Femur (tissue), 1 donor: ENCODE data around the gene ARL2BP.
A peak's percentile ranks its signal among the peaks of the same experiment; 100 is the strongest.
"Not testable (repeated sequence)": the region's sequence is repeated elsewhere in the genome, so short reads cannot be mapped to it uniquely, and the experiment has no call there.

Experiments used
- DNase-seq: peaks from one replicate; pipeline ENCODE4 v3.0.0-alpha.2; 2017

Gene ARL2BP

DNA sequence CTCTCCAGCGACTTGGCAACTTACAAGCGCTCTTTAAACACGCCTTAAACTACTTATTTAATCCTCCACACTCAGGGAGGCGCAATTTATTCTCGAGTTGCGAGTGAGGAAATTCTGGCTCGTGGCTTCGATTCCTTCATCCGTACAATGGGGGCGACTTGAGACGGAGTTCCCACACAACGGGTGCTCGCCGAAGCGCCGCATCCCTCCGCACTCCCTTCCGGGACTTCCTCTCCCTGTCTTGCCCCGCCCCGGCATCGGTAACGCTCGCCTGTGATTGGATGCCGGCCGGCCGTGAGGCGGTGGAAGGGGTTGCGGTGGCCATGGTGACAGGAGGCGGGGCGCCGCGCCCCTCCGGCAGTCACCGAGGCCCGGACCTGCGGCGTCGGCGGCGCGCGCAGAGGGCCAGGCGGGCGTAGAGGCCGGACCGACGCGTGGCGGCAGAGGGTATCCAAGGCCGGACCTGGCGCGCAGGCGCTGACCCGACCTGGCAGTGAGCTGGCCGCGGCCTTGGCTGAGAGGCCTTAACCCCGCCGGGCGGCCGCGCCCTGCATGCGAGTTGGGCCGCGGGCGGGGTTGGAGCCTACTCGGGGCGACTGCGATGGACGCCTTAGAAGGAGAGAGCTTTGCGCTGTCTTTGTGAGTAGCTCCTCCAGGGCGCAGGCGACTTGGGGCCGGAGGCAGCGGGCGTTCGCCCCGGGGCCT is at the start of gene ARL2BP:
Gene ARL2BP, plus strand, starts transcription at position 493 of the 705 bp plus-strand sequence. Its CDS starts 109 bp downstream, at position 602.
- DNase-seq, result peak; percentile 99

DNA sequence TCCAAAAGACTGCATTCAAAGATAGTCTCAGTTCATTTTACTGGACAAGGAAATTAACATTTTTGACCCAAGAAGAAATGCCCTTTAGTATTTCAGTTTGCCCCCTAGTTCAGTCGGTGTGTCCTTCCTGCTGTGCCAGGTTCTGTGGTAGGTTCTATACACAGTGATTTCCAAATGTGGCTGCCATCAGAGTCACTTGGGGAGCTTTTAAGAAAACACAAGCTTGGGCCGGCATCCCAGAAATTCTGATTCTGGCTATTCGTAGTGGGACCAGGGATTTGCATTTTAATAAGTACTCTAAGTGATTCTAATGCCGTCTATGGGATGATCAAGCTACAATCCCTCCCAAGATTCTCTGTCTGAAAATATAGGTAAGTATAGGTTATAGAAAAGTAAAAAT is 48.8 kb upstream of the ARL2BP start:
- no peak for DNase-seq

DNA sequence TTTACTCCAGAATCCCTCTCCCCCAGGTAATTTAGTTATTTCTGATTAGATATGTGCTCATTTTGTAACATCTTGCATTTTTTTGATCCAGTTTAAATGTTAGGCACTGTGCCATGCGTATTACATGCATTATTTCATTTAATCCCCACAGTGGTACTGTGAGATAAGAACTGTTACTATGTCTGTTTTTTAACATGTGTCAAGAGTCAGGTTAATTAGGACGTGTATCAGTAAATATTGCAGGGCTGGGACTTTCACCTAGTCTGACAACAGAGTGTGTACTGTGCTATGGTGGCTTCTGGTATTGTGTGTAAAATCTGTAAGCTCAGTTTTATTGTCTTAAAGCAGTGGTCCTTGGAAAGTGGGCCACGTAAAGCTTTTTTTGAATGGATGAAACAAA is 48.3 kb upstream of the ARL2BP start:
- no peak for DNase-seq

DNA sequence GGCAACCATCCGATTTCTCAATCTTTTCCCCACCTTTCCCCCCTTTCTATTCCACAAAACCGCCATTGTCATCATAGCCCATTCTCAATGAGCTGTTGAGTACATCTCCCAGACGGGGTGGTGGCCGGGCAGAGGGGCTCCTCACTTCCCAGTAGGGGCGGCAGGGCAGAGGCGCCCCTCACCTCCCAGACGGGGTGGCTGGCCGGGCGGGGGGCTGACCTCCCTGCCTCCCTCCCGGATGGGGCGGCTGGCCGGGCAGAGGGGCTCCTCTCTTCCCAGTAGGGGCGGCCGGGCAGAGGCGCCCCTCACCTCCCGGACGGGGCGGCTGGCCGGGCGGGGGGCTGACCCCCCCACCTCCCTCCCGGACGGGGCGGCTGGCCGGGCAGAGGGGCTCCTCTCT is 44.7 kb upstream of the ARL2BP start:
- DNase-seq, result not testable (repeated sequence)

DNA sequence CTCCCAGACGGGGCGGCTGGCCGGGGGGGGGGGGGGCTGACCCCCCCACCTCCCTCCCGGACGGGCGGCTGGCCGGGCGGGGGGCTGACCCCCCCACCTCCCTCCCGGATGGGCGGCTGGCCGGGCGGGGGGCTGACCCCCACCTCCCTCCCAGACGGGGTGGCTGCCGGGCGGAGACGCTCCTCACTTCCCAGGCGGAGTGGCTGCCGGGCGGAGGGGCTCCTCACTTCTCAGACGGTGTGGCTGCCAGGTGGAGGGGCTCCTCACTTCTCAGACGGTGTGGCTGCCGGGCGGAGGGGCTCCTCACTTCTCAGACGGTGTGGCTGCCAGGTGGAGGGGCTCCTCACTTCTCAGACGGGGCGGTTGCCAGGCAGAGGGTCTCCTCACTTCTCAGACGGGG is 44.1 kb upstream of the ARL2BP start:
- DNase-seq, result not testable (repeated sequence)

DNA sequence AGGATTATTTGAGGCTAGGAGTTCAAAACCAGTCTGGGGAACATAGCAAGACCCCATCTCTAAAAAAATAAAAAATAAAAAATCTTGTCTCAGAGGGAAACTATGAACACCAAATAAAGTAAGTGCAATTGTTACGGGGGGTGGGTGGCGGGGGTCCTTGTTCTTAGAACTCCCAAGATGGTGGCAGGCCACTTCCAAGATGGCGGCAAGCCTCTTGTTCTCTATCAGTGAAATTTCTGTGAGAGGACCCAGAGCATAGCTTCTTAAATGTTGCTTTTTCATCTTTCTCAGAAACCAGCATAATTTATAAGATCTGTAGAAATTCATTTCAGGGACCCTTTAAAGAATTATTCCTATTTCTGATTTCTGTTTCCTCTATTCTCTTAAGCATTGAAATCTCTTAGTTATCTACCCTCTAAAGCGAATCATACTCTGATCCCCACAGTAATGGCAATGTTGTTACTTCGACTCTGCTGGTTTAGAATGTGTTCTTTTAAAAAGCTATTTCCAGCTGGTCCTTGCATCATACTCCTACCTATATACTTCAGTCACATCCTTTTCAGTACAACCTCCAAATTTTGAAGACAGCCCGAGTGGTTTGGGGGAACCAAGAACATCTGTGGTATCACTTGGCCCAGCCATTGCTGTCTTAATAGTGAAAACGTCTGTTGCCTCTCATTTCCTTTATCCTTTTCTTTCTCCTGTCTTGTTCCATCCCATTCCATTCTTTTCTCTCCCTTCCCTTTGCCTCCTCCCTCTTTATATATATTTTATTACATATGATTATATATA is 42.8 kb upstream of the ARL2BP start:
- no peak for DNase-seq

DNA sequence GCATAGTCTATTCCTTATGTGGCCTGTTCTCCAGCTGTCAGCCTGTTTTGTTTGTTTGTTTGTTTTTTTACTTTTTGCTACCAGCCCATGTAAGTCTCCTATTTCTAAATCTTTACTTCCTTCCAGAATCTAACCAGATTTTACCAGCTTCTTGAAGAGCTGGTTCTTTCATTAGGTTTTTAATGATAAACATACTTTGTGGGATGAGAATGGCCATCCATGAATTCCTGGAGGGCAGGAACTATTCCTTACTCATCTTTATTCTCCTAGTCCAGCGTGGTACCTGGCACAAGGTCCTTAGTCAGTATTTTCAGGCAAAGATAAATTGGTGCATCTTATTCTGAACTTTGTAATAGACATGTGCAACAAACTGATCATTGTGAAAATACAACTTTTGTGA is 41.6 kb upstream of the ARL2BP start:
- DNase-seq, result no peak

DNA sequence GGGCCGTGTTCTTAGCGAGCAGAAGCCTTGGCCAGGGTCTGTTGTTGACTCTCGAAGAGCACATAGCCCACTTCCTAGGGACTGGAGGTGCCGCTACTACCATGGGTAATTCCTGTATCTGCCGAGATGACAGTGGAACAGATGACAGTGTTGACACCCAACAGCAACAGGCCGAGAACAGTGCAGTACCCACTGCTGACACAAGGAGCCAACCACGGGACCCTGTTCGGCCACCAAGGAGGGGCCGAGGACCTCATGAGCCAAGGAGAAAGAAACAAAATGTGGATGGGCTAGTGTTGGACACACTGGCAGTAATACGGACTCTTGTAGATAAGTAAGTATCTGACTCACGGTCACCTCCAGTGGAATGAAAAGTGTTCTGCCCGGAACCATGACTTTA is 40.4 kb upstream of the ARL2BP start:
- DNase-seq, result no peak

DNA sequence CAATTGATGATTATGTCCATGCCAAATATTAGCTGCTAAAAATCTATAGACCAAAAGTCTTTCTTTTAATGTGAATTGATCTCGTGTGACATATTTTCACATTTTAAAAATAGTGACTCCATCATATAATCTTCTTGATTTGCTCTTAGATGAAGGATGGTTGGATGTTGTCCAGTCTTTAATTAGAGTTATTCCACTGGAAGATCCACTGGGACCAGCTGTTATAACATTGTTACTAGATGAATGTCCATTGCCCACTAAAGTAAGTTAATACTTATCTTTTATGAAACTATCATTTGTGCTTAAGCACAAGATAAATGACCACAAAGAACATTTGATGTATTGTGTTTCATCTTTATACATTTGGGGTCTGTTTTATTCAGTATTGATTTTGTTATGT is 36.1 kb upstream of the ARL2BP start:
- no peak for DNase-seq

DNA sequence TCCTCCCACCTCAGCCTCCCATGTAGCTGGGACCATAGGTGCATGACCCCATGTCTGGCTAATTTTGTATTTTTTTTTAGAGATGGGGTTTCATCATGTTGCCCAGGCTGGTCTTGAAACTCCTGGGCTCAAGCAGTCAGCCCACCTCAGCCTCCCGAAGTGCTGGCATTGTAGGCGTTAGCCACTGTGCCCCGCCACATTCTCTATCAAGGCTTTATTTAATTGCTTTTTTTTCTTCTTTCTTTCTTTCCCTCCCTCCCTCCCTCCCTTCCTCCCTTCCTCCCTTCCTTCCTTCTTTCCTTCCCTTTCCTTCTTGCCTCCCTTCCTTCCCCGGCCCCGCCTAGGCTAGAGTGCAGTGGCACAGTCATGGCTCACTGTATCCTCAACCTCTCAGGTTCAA is 35.3 kb upstream of the ARL2BP start:
- no peak for DNase-seq

DNA sequence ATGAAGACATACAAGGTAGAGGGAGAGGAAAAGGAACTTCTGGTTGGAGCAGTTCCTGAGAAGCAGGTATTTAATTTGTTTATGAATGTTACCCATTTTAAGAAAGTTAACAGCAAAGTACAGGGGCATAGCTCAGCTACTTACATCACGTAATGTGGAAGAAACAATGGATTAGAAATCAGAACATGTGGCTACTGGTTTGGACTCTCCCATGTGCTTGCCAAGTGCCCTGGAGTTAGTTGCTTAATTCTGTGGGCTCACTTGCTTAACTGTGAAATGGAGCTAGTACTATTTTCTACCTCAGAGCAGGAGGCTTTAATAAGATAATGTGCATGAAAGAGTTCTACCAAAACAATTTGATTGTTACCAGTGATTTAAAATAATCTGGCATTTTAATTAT is 31.6 kb upstream of the ARL2BP start:
- DNase-seq, result no peak

DNA sequence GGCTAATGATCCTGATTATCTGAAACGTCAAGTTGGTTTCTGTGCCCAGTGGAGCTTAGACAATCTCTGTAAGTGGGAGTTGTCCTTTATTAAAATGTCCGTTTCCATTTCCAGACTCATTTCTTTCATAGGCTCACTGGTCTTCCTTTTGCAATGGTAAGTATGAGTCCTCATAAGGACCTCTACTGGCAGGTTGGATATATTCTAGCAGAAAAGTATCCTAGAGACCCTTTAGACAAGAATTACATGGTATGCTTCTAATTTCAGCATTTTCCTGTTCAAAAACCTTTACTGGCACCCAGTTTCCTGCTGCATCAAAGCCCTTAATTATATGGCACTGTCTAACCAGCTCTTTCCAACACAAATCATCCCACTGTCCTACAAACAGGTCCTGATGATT is 28.1 kb upstream of the ARL2BP start:
- no peak for DNase-seq

DNA sequence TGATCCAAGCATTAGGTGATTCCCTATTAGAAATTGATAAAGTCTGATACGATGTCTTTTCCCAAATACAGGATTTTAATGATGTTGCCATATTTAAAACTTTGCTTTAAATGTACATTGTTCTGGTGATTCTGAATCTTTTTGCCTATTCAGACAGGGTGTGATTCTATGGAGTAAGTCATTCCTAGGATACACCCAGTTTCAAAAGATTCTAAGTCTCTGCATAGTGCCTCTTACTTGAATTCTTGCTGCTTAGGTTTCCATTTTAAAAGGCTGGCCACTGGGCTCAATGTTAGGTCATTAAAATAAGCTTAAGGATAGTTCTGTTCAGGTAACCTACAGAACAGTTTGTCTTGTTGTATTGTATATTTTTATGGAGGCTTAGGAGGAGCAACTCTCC is 22.0 kb upstream of the ARL2BP start:
- DNase-seq, result no peak

DNA sequence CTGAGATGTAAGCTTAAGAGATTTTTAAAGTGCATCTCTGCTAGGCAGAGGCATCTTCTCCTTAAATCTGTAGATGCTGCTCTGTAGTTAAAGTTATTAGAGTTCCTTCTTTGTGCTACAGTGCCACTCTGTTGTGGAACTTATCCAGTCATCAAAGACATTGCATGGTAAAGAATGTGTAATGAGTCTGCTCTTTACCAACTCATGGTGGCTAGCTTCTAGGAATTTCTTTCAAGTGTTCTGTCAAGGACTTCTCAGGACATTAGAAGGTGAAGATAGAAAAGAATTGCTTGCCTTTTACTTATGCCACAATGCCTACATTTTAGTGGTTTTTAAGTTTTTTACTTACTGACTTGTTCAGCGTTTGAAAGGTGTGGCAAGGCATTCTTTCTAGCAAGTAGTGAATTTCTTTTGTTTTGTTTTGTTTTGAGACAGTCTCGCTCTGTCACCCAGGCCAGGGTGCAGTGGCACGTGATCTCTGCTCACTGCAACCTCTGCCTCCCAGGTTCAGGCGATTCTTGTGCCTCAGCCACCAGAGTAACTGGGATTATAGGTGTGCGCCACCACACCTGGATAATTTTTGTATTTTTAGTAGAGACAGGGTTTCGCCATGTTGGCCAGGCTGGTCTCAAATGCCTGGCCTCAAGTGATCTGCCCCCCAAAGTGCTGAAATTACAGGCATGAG is 20.3 kb upstream of the ARL2BP start:
- DNase-seq, result no peak

DNA sequence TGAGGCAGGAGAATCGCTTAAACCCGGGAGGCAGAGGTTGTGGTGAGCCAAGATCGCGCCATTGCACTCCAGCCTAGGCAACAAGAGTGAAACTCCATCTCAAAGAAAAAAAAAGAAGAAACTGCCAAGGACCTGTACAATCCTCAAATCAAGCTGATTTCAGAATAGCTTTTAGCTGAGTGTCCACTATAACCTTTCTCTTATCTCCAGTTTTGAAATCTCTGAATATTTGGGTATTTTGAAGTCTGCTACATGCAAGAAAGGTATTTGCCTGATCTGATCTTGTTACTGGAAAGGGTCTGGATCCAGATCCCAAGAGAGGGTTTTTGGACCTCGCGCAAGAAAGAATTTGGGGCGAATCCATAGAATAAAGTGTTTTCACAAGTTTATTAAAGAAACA is 19.1 kb upstream of the ARL2BP start:
- DNase-seq, result no peak

DNA sequence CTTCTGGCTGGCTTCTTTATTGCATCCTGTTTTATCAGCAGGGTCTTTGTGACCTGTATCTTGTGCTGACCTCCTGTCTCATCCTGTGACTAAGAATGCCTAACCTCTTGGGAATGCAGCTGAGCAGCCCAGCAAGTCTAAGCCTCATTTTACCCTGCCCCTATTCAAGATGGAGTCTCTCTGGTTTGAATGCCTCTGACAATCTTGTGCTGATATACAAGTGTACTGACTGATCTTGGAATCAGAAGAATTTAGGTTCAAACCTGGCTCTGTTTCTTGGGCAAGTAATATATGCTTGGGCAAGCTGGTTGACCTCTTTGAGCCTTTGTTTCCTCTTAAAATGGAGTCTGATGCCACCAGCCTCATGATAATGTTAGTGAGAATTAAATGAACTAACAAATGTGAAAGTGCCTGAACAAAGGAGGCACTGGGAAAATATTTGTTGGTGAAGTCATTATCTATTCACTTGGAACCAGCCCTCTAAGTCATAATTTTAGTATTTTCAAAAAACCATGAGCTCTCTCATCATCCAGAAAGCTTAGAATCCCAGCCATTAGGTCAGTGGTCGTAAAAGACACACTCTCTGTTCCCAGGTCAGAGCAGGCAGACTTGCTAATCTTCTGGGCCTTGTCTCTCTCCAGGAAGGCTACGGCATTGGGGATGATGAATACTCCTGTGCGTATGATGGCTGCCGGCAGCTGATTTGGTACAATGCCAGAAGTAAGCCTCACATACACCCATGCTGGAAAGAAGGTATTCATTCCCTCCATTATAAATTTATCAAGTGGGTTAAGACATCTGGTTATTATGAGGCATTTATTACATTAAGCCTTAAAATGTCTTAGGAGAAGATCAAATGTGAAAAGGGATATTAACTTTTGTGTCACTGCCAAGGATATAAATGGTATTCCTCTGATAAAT is 18.1 kb upstream of the ARL2BP start:
- no peak for DNase-seq

DNA sequence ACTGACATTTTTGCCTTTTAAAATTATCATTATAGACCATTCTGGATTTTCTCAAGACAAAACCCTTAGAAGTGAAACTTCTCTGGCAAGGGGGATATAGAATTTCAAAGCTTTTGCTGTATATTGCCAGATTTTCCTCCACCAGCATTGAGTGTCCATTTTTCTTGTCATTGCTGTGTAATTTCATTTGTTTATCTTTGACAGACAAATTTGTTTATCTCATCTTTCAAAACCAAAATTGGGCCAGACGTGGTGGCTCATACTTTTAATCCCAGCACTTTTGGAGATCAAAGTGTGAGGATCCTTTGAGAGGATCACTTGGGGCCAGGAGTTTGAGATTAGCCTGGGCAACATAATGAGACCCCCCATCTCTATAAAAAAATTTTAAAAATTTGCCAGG is 16.0 kb upstream of the ARL2BP start:
- DNase-seq, result no peak

DNA sequence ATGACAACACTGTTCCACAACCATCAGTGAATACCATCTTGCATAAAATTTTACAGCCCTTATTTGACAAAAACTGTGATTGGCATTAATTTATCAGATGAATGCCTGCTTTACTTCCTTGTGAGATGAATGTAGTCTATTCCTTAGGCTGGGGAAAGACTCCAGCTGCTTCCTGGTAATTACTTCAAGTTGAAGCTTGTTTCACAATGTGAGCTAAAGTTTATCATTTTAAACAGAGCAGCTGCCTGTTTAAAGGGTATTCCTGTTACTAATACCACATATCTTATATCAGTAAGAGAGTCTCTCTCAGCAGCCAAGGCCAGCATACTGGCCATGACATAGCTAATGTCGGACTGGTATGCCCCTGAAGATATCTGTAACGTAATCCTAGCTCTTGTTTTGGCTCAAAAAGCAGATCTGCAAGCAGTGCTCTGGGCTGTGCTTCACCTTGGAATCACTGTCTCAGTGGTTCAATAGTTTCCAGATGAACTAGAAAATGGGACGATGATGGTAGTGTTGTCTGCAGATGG is 13.2 kb upstream of the ARL2BP start:
- DNase-seq, result no peak

DNA sequence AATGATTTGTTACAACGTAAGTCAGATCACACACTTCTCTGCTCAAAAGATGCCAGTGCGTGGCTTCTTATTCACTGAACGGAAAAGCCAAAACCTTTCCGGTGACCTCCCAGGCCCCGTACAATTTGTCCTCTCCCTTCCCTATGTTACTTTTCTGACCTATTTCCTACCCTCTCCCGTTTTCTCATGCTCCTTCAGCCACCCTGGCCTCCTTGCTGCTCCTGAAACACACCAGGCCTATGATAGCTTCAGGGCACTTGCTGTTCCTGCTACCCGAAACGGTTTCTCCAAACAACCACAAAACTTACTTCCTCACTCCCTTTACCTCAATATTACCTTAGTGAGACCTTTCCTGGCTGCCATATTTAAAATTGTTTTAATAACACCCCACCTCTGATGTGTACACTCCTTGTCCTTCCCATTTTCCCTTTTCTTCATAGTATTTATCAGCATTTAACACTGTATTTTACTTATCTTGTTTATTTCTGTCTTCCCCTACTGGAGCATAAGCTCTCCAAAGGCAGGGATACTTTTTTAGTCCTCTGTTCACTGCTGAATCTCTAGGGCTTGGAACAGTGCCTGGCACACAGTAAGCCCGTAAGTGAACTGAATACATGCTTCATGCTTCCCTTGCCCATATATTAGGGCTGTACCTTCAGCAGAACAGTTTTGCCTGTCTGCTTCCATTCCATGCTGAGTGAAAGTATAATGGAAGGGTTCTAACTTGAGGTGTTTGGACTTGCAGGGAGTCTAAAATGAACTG is 10.9 kb upstream of the ARL2BP start:
- no peak for DNase-seq

DNA sequence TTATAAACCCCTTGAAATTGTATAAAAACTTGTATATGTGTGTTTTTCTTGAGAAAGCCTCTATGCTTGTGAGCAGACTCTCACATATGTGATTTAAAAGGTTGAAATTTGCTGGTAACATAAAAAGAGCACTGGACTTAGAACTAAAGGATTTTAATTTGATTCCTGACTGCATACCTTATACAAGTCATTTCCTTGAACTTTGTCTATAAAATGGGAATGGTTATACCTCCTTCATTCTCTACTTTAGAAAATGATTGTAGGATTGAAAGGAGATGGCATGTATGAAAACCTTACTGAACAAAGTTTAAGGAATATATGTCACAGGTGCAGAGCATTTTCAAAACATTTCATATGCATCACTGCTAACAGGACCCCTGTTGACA is 10.4 kb upstream of the ARL2BP start:
- no peak for DNase-seq

DNA sequence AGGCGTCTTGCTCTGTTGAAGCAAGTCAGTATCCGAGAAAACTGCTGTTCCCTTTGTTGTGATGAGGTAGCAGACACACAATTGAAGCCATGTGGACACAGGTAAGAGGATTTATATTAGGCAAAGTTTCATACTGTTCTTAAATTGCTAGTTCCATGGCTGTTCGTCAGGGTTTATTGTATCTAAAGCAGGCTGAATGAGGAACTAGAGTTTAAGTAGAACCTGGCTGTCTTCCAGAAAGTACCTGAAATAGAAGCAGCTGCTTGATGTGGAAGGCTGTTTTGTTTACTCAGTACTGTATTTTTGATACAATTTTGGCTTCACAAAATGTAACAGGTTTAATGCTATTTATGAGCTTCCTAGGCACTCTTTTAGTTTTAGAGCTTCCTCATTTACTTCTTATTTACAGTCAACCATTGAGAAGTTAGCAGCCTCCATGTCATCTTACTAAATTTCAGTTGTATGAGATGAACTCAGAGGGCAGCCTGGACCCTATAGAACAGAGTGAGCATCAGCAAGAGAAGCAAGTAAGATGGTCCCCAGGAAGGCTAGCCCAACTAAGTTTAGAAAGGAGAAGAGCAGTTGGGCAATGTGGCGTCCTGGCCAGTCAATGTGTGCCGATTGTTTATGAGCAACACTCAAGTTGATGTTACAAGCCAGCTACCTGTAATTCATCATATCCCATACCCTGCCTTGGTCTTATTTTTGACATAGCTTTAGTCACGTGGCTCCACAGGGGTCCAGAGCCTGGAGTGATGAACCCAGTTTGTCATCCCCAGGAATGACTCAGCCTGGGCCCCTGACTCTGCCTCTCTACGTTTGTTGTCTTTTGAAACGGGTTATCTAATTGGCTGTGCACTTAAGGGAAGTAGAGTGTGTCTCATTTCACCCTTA is 9.7 kb upstream of the ARL2BP start:
- no peak for DNase-seq
